ENCODE results near the gene WDHD1.

- TF ChIP-seq, protein P1, sequence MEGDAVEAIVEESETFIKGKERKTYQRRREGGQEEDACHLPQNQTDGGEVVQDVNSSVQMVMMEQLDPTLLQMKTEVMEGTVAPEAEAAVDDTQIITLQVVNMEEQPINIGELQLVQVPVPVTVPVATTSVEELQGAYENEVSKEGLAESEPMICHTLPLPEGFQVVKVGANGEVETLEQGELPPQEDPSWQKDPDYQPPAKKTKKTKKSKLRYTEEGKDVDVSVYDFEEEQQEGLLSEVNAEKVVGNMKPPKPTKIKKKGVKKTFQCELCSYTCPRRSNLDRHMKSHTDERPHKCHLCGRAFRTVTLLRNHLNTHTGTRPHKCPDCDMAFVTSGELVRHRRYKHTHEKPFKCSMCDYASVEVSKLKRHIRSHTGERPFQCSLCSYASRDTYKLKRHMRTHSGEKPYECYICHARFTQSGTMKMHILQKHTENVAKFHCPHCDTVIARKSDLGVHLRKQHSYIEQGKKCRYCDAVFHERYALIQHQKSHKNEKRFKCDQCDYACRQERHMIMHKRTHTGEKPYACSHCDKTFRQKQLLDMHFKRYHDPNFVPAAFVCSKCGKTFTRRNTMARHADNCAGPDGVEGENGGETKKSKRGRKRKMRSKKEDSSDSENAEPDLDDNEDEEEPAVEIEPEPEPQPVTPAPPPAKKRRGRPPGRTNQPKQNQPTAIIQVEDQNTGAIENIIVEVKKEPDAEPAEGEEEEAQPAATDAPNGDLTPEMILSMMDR (conservative IDR thresholded peaks at IDR 0.05), result no peak
- TF ChIP-seq ZFX (IDR thresholded peaks at IDR 0.05), result no peak
These were observed 131.9 kb downstream of the WDHD1 start for GRCh38 chr14:54894995-54895394.

All from C4-2B (cell line).